ENCODE results near the gene MSANTD3.
"Not testable (repeated sequence)": the region's sequence is repeated elsewhere in the genome, so short reads cannot be mapped to it uniquely, and the experiment has no call there.

MSANTD3 gene

DNA sequence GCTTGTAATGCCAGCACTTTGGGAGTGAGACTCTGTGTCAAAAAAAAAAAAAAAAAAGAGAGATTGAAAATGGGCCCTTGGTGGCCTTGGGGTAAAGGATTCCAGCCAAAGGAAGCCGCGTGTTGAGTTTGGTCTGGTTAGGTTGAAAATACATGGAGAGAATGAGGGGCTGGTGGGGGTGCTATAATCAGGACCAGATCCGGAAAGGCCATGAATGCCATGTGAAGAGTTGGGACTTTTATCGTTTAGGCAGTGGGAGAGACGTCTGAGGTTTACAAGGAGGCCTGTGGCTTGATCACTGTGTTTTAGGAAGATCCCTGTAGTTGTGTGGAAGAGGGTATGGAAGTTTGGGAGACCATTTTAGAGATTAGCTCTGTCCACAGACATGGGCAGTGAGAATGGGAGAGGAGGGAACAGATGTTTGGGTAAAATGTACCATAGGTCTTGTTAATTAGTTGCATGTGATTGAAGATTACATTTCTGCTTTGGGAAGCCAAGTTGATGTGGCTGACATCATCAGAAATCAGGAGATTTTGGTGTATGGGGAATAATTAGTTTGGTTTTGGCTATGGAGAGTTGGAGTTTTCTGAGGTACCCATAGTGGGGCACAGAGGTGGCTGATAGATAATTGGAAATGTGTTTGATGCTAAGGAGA, 3.5 kb downstream of the MSANTD3 start:
- DNase-seq: no peak

DNA sequence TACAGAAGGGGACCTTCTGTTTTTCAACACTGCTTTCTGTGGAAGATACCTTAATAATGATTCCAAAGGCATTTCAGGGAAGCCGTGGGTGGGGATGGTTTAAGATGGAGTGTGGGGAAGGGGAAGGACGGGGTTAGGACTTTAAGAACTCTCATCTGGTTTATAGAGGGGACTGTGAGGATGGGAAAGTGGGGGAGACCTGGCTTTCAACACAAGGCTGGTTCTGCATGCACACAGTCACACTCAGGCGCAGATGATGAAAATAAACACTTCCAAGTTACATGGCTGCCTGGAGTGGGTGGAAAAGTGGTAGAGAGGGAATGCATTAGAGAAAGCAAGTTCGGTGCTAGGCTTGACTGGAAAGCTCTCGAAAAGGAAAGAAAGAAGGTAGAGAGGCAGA, 4.9 kb downstream of the MSANTD3 start:
- no peak for DNase-seq

DNA sequence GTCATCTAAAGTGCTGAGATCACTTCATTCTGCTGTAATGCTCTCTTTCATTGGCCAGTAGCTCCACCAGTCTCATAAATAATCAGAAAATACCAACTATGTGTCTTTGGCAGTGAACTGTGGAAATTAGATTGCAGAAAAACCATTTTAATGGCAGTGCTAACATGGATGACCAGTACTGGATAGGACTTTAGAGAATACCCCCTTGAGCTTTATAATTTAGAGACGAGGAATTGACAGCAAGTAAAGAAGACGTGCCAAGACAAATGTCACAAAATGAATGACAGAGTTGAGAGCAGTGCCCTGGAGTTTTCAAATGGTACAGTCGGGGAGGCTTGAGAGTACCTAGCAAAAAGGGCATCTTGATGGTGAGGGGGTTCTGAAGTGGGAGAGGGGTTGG, 5.8 kb downstream of the MSANTD3 start:
- DNase-seq: no peak

DNA sequence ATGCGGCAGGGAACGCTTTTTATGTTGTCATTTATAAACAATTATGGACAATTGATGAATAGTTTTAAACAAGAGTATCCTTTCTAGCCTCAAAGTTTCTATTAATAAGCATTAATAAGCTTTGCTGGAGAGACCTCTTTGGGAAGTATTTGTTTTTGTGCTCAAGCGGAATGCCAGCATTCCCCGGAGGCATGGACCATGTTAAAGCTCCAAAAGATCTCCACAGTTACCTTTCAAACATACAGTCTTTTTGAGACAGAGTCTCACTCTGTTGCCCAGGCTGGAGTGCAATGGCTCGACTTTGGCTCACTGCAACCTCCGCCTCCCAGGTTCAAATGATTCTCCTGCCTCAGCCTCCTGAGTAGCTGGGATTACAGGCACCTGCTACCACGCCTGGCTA, 9.6 kb downstream of the MSANTD3 start:
- no peak for DNase-seq

DNA sequence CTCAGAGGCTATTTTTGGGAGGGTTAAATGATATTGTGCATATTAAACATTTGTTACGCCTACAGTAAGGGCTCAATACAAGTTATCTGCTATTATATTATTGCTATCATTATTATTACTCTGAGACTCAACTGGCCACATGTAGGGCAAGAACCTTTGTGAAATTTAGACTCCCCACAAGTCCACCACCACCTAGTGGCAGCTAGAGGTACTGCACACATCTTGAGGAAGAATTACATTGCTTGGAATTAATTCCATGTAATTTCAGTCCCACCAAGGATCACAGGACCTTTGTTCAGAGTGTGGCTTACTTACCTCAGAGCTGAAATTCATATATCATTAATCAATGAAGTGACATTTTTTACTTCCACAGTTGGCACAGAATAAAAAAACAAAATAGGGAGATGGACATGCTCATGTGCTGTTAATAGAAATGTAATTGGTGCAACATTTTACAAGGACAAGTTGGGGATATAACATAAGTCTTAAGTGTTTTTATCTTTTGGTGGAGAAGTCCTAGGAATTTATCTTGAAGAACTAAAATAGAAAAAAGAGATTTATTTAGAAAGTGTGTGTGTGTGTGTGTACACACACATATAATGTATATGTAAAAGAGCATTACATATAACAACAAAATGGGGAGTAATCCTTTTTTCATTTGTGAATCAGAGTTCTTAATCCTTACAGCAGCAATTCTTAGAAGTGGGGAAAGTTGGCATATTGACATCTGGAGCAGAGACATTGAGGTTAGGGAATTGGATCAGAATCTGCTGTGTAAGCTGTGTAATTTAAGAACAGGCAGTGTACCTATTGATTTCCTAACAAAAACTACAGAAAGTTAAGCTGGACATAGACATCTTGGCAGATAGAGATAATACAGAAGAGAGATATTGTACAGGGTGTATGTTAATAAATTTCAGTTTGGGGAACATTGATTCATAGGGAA, 11.2 kb downstream of the MSANTD3 start:
- DNase-seq: no peak

DNA sequence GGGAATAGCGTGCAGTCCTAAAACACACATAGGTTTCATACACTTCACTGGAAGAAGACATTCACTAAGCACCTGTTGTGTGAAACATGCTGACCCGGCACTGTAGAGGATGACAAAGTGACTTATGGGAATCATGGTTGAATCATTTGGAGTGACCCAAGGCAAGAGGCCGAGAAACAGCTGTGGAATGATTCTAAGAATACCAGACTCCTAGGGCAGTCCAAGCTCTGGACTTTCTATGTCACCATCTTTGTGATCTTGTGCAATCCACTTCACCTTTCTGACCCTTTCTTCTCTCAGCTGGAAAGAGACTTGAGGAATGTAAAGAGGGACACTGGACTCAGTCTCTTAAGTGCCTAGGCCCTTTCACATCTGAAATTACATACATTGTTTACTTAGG, 13.1 kb downstream of the MSANTD3 start:
- no peak for DNase-seq

DNA sequence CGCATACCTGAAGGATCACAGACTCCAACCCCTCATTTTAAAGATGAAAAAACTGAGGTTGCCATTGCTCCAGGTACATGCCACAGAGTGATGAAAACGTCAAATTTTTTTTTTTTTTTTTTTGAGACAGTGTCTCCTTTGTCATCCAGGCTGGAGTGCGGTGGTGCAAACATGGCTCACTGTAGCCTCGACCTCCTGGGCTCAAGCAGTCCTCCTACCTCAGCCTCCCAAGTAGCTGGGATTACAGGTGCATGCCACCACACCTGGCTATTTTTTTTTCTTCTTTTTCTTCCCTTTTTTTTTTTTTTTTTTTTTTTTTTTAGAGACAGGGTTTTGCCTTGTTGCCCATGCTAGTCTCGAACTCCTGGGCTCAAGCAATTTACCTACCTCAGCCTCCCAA, 13.5 kb downstream of the MSANTD3 start:
- DNase-seq: not testable (repeated sequence)

DNA sequence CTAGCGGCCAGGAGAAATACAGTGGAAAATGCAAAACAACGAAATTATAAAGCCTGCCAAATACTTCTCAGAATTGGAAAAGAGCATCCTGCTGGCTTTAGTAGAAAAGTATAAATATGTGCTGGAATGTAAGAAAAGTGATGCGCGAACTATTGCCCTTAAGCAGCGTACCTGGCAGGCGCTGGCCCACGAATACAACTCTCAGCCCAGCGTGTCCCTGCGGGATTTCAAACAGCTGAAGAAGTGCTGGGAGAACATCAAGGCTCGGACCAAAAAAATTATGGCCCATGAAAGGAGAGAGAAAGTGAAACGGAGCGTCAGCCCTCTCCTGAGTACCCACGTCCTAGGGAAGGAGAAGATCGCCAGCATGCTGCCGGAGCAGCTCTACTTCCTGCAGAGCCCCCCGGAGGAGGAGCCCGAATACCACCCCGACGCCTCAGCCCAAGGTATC, 15.0 kb downstream of the MSANTD3 start:
- no peak for DNase-seq

DNA sequence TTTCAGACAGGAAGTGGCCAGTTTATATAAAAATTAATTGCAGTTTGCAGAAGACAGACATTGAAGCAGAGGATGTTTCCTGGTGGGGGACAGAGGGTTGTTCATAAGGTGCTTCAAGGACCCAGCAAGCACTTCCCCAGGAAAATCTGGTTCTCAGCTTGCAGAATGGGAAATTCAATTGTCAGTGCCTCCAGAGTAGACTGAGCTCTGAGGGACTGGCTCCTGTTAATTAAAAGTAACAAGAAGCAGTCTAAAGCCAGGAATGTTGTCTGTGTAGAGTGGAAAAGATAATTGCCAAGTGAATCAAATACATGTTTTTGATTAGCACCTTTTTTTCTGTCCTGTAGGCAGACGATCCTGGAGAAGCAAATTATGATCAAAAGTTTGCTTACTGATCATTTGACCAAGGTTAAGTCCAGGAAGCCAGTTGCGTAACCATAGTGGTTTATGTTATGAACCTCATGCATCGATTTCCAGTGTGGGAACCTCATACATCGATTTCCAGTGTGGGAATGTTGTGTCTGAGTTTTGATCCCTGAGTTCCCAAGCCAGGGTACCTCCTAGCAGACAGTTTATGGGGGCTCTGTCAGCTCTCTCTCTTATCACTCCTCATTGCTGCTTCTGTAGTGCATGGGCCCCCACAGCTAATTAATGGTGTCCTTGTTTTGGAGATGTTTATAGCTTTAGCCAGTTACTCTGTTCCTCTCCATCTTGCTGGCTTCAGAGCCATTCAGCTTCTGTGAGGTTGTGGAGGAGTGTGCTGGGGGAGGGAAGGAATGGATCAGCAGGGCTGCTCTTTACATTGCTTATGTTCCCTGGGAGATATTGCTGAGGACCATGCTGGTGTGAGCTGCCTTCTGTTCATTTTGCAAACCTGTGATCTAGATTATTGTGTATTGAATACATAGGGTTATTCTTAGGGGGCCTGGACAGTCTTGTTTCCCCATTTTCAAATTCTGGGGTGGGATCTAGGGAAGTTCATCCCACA, 17.1 kb downstream of the MSANTD3 start:
- no peak for DNase-seq

DNA sequence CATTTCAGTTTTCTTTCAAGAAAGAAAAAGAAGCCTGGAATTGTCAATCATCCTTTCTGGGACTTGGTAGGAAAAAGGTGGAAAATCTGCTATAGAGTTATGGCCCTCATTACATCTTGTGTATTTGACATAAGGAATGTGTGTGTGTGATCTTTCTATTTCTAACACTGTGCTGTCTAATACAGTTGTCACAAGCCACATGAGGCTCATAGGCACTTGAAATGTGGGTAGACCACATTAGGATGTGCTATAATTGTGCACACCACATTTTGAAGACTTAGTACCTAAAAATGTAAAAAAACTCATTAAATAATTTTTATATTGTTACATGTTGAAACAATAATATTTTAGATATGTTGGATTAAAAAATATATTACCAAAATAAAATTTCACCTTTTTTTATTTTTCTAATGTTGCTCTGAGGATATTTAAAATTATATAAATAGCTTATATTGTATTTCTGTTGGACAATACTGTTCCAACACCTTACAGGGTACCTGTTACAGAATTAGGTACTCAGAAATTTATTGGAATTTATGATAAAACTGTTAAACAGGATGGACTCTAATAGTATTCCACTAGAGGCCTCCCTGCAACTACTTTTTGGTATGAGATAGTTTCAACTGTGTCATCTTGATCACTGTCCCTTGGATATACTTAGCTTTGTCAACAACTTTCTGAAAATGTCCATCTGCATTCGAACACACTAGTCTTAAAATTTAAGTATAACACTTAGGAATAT, 18.4 kb downstream of the MSANTD3 start:
- no peak for DNase-seq

DNA sequence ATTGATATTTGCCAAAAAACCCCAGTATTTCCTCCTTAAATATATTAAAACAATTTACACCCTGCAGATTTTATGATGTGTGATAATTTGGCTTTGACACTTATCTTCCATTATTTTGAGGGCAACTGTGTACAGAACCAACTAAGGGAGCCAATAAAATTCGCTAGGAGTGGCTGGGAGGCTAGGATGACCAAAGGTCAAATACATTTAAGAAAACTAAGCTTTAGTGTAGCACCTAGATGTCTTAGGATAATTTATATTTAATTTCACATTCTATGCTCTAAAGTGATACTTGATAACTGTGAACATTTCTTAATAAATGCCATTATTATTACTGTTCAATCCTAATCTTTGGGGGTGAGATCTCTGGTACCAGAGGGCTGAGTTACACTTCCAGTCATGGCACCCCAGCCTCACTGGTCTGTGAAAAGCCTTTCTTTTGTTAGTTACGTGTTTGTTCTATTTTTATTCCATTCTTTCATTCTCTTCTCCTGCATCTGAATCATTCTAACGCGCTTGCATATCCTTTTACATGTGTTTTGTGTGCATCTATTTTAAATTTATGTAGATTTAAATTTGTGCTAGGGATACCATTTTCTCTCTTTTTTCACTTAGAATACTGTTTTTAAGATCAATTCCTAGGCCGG, 19.1 kb downstream of the MSANTD3 start:
- no peak for DNase-seq

DNA sequence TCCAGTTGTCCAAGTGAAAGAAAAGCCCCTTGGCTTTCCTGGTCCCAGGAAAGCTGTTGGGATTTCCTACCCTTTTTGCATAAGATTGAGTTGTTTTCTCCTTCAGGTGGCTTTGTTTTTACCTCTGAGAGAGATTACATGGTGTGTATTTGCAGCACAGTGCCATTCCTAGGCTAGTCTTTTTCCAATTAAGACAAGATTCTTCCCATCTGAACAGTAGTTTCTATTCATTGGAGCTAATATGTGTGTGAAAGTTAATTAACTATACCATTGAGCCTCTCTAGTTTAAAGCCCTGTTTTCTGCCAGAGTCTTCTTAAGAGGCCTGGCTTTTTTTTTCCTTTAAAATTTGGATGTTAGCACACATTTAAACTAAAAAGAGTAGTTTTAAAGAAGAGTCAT, 20.1 kb downstream of the MSANTD3 start:
- no peak for DNase-seq

DNA sequence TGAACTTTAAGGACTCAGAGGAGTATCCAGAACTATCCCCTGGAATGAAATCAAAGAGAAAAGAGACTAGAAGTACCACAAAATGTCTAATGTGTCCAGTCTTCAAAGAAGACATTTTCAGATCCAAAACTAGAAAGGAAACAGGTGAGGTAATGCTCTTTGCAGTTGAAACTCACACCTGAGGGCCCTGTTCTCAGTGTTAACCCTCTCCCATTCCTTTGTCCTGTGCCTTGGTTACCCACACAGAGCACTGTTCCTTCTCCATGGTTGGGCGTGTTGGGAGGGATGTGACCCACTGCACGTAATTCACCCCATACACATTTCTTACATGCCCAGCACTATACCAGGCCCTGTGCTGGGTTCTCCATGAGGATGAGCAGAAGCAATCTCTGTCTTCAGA, 21.3 kb downstream of the MSANTD3 start:
- DNase-seq: no peak

DNA sequence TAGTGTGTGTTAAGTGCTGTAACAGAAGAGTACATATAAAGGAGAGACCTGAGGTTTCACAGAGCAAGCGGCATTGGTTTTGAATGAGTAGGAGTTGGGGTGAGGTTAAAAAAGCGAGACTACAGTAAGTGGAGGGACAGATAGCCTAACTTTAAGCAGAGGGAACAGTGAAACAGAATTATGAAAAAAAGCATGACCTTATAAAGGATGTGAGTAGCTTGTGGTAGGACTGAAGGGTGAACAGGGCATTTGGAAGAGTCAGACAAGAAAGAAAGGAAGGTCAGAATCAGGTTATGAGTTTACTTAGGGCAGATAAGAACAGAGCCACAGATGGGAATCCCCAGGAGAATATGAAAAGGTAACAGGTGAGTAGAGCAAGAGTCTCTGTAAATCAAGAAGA, 22.5 kb downstream of the MSANTD3 start:
- DNase-seq: no peak

DNA sequence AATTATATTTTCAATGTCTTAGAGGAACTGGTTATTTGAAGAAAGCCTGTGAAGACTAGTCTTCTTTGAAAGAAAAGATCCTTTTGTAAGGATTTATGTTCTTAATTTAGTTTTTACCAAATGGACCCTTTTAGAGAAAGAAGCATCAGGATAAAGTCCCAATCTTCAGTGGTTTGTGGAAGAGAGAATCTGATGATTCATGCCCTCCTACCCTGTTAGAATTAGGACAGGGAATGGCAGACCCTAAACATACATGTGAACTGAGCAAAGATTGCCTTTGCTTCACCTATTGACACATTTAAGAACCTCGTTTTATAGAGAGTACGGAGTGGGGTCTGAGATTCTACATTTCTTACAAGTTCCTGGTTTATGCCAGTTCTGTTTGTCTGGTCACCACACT, 26.0 kb downstream of the MSANTD3 start:
- no peak for DNase-seq

DNA sequence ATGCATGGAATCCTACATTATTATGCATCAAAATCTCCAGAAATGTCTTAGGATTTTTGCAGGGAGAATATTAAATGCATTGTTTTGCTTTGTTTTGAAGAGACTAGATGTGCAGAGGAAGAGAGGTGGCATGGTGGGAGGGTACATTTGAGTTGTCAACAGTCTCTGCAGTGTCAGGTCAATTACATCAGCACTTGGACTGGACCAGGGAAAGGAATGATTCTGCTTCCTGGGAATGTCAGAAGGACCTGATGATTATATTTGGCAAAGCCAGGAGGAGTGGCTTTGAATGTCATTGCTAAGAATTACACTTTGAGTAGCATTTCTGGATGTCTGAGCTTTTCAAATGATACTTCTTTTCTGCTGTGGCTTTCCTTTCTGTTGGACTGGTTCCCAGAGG, 28.5 kb downstream of the MSANTD3 start:
- no peak for DNase-seq

DNA sequence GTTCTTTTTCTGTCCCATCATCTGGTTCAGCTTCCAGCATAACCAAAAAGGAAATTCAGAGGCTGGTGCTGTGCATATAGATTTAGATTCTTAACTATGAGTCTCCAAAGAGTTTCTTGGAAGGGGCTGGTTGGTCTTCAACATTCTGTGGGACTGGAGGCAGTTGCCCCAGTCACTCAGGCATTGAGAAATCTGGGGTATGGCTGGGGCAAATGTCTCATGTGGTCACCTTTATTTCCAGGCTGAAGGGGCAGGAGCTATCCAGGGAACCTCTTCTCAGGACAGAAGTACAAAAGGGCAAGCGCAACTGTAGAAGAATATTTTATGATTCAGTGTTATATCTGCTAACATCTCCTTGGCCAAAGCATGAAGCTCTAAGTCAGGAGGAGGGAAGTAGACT, 30.6 kb downstream of the MSANTD3 start:
- no peak for DNase-seq

DNA sequence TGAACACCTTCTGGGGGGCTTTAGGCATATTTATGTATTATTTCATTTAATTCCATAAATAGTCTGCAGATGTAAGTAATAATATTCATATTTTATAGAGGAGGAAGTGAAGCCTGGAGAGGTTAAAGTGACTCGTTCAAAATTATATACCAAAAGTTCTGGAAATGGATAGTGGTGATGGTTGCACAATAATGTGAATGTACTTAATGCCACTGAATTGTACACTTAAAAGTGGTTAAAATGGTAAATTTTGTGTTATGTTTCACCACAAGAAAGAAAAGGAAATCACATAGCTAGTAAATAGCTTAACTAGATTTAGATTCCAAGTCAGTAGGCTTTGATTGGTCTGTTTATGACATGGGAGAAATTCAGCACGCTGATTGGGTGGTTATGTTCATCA, 33.0 kb downstream of the MSANTD3 start:
- DNase-seq: no peak

DNA sequence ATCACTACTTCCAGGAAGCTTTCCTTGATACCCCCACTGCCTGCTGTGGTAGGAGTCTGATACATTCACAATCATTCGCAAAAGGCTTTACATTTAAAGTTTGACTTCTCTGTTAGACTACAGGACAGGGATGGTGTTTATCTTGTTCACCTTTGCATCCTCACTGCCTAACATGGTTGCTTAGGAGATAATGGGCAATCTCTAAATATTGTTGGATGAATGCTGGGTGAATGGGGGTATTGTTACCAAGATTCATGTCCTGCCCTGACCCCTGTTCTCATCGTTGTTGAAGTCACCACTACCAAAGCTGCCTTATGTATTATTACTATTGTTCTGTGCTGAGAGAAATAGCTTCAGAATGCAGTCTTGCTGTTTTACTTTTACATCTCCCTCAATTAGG, 38.3 kb downstream of the MSANTD3 start:
- no peak for DNase-seq

DNA sequence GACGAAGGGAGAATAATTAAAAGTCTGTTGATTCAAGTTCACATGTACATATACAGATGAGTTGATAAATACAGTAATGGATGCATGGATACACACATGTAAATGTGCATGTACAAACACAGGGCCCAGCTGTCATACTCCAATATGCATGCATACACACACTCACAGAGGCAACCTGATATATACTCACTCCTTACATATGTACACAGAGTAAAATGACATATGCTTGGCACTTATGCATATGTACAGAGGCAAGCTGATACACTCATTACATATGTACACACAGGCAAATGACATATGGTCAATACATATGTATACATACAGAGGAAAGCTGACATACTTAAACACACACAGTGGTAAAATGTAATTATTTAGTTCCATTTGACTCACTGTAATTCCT, 38.8 kb downstream of the MSANTD3 start:
- DNase-seq: no peak

DNA sequence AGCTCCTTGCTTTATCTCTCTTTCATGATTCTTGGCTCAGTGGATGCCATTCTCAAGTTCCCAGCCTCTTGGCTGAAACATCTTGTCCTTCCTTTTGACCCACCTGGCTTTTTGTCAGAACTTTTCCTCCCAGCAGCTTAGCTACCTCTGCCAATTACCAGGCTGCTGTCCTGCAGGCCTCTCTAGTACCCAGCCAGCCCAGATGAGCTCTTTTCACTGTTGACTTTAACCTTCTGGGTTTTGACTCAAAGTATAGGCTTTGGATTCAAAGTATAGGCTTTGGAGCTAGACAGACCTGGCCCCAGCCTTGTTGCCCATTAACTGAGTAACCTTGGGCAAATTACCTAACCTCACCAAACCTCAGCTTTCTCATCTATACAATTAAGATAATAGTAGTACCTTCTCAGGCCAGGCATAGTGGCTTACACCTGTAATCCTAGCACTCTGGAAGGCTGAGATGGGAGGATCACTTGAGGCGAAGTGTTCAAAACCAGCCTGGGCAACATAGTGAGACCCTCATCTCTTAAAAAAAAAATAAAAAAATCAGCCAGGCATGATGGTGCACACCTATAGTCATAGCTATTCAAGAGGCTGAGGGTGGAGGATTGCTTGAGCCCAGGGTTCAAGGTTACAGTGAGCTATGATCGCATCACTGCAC, 39.4 kb downstream of the MSANTD3 start:
- no peak for DNase-seq
